GM12878 (cell line): ENCODE measurements around the gene CTBP1. TPM values are rescaled to one million over a fixed set of nuclear protein-coding genes. Genes with fewer than 3 reads are reported as not detected.
A peak's percentile ranks its signal among the peaks of the same experiment; 100 is the strongest.

ENCODE experiments used
- CHD1 ChIP-seq: IDR thresholded peaks from 2 replicates; pipeline ENCODE4 v1.6.1; 2012; ENCODE audit warnings: low read depth, low read length, improper control_type of control experiment
- DPF2 ChIP-seq: fragments of 450-650 bp; IDR thresholded peaks from 2 replicates; pipeline ENCODE4 v1.6.1; 2017; ENCODE audit warnings: mild to moderate bottlenecking
- E2F8 ChIP-seq: fragments of 450-650 bp; IDR thresholded peaks from 2 replicates; pipeline ENCODE4 v1.6.1; 2018; ENCODE audit warnings: mild to moderate bottlenecking, low read depth, moderate library complexity; ENCODE audit not compliant: partially characterized antibody
- E4F1 ChIP-seq: fragments of 450-650 bp; IDR thresholded peaks from 2 replicates; pipeline ENCODE4 v1.6.1; 2018; ENCODE audit warnings: borderline replicate concordance, mild to moderate bottlenecking; ENCODE audit not compliant: partially characterized antibody
- FOXK2 ChIP-seq: fragments of 450-650 bp; IDR thresholded peaks from 2 replicates; pipeline ENCODE4 v1.6.1; 2017; ENCODE audit warnings: mild to moderate bottlenecking, moderate library complexity
- GATAD2B ChIP-seq: fragments of 450-650 bp; conservative IDR thresholded peaks from 2 replicates; pipeline ENCODE4 v1.6.1; 2017; ENCODE audit warnings: low read depth, mild to moderate bottlenecking, moderate library complexity
- IKZF1 ChIP-seq: fragments of 450-650 bp; conservative IDR thresholded peaks from 2 replicates; pipeline ENCODE4 v1.6.1; 2017; ENCODE audit warnings: antibody characterized with exemption, mild to moderate bottlenecking
- KLF5 ChIP-seq: fragments of 450-650 bp; IDR thresholded peaks from 2 replicates; pipeline ENCODE4 v1.6.1; 2014; ENCODE audit warnings: mild to moderate bottlenecking; ENCODE audit not compliant: partially characterized antibody
- NFXL1 ChIP-seq: fragments of 450-650 bp; IDR thresholded peaks from 2 replicates; pipeline ENCODE4 v1.6.1; 2017; ENCODE audit warnings: antibody characterized with exemption, mild to moderate bottlenecking, borderline replicate concordance
- PKNOX1 ChIP-seq: fragments of 450-650 bp; IDR thresholded peaks from 2 replicates; pipeline ENCODE4 v1.6.1; 2016; ENCODE audit warnings: mild to moderate bottlenecking
- POLR2A ChIP-seq: IDR thresholded peaks from 2 replicates; pipeline ENCODE4 v1.6.1; 2011; ENCODE audit warnings: low read depth, mild to moderate bottlenecking, low read length
- RELB ChIP-seq: fragments of 450-650 bp; IDR thresholded peaks from 2 replicates; pipeline ENCODE4 v1.6.1; 2017; ENCODE audit warnings: low read depth, mild to moderate bottlenecking, moderate library complexity
- SUZ12 ChIP-seq: fragments of 200-600 bp; sonication (generic); IDR thresholded peaks from one replicate; pipeline ENCODE4 v1.6.1; 2018; ENCODE audit warnings: antibody characterized with exemption, mild to moderate bottlenecking; ENCODE audit not compliant: unreplicated experiment
- TCF3 ChIP-seq: IDR thresholded peaks from 2 replicates; pipeline ENCODE4 v1.6.1; 2012; ENCODE audit warnings: low read depth, mild to moderate bottlenecking, low read length, borderline replicate concordance; ENCODE audit not compliant: insufficient read depth
- ZNF217 ChIP-seq: fragments of 450-650 bp; IDR thresholded peaks from 2 replicates; pipeline ENCODE4 v1.6.1; 2017; ENCODE audit warnings: antibody characterized with exemption, mild to moderate bottlenecking
- ZNF592 ChIP-seq: fragments of 450-650 bp; IDR thresholded peaks from 2 replicates; pipeline ENCODE4 v1.6.1; 2017; ENCODE audit warnings: mild to moderate bottlenecking, moderate library complexity
- ZSCAN29 ChIP-seq: fragments of 450-650 bp; IDR thresholded peaks from 2 replicates; pipeline ENCODE4 v1.6.1; 2017; ENCODE audit warnings: mild to moderate bottlenecking, moderate library complexity
- polyA plus RNA-seq, 11 experiments: library from polyadenylated mRNA; depleted of rRNA in 4 of 11; unstranded in 6 of 11; stranded (reverse) in 5 of 11; fragments of >200 nt; fragmentation: Nextera tagmentation in 4 of 11; fragmentation: Illumina TruSeq in 1 of 11; extraction: Ambion mirVana in 4 of 11; extraction: Trizol in 1 of 11; gene quantifications; 1 replicate in 1 of 11; 2 replicates in 10 of 11; pipeline versions ENCODE4 v1.2.1 to v1.2.3, GENCODE V29; 2011 to 2016; ENCODE audit warnings: inconsistent platforms in 2 of 11, missing spikeins in 2 of 11, low read depth in 1 of 11
- total RNA-seq, 4 experiments: library from RNA; depleted of rRNA in 3 of 4; stranded (reverse); fragments of >200 nt in 3 of 4; fragmentation: Illumina TruSeq in 1 of 4; extraction: Trizol in 1 of 4; gene quantifications; 2 replicates each; pipeline versions ENCODE4 v1.2.1 to v1.2.3, GENCODE V29; 2013 to 2021

The CTBP1 gene
- total and polyA plus RNA-seq, 10 of the 15 experiments (the other 5 are each of a cell fraction or from before 2014, with no cell fraction given): 7.4 to 182 (median 63.1) TPM

- TF ChIP-seq RELB: no peak
- TF ChIP-seq PKNOX1: no peak
- TF ChIP-seq NFXL1: no peak
- no peak for TF ChIP-seq E2F8
- TF ChIP-seq ZSCAN29: no peak
- no peak for TF ChIP-seq GATAD2B
- TF ChIP-seq ZNF217: no peak
- TF ChIP-seq E4F1: no peak
- TF ChIP-seq TCF3: no peak
- TF ChIP-seq FOXK2: no peak
- TF ChIP-seq SUZ12: no peak
- no peak for TF ChIP-seq CHD1
- no peak for TF ChIP-seq ZNF592
- TF ChIP-seq POLR2A: peak; percentile 57
- peak; percentile 7; the same call in 1 of the 2 replicates for TF ChIP-seq DPF2
- no peak for TF ChIP-seq KLF5
- TF ChIP-seq IKZF1: no peak
Measured at GRCh38 chr4:1290165-1290977, 41.4 kb upstream of the CTBP1 start (continued).
